ENCODE results near the gene ENPEP.
"Not testable (repeated sequence)": the region's sequence is repeated elsewhere in the genome, so short reads cannot be mapped to it uniquely, and the experiment has no call there.

The ENPEP gene

DNA sequence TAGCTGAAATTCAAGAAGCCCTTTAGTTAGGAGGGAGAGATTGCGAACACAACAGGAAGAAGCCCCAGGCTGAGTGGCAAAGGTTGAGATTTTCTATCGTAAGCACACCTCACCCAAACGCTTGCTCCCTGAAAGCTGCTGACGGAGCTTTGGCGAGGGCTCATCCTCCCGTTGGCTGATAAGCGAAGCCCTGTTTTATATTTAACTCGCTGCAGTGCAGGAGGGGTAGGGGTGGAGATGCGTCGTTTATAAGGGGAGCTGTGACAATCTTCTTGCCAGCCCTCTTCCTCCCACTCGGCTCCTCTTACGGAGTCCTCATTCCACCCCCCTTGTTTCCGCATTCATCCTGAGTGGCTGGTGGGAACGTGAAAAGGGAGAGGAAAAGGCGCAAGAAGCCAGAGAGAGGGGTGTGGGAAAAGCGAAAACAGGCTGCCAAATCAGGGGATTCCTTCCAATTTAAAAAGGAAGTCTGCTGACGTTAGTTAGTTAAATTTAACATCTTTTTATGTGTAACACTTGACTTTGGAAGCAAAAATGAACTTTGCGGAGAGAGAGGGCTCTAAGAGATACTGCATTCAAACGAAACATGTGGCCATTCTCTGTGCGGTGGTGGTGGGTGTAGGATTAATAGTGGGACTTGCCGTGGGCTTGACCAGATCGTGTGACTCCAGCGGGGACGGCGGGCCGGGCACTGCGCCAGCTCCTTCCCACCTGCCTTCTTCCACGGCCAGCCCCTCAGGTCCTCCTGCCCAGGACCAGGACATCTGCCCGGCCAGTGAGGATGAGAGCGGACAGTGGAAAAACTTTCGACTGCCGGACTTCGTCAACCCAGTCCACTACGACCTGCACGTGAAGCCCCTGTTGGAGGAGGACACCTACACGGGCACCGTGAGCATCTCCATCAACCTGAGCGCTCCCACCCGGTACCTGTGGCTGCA lies at the start of gene ENPEP:
TSS of gene ENPEP (plus strand) at position 275 of the 938 bp plus-strand sequence. CDS start at position 535, 260 bp downstream.
- in situ Hi-C loops (cut with MboI; ENCODE audit: low sequenced_read_pairs), result no loop called here

GRCh38 chr4:110431805-110432204 lies 44.1 kb upstream of the ENPEP start:
- in situ Hi-C loops (cut with MboI; ENCODE audit: low sequenced_read_pairs), result not testable (repeated sequence)

DNA sequence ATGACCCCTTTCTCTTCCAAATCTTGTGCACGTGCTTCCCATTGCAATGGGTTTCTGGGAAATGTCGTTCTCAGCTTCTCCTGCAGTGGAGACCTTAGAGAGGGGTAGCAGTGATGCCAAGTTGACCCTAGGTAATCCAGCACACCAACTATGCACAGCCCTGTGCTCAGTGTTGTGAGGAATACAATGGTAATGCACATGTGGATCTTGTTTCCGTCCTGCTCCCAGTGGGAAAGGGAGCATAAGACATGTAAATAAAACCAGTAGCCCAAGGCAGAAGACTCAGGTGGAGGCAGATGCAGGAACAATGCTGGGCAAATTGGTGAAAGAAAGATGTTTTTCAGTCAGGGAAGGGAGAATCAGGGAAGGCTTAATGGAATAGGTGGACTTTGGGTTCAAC lies 38.7 kb upstream of the ENPEP start:
- in situ Hi-C loops (cut with MboI; ENCODE audit: low sequenced_read_pairs), result not testable (repeated sequence)

DNA sequence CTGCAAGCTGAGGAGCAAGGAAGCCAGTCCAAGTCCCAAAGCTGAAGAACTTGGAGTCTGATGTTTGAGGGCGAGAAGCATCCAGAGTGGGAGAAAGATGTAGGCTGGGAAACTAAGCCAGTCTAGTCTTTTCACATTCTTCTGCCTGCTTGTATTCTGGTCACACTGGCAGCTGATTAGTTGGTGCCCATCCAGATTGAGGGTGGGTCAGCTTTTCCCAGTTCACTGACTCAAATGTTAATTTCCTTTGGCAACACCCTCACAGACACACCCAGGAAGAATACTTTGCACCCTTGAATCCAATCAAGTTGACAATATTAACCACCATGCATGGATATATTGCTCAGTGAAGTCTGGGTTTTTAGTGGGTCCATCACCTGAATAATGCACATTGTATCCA lies 36.7 kb upstream of the ENPEP start:
- in situ Hi-C loops (cut with MboI; ENCODE audit: low sequenced_read_pairs), result not testable (repeated sequence)

GRCh38 chr4:110442309-110442708 lies 33.6 kb upstream of the ENPEP start:
- in situ Hi-C loops (cut with MboI; ENCODE audit: low sequenced_read_pairs), result no loop called here

GRCh38 chr4:110442788-110443187 lies 33.2 kb upstream of the ENPEP start:
- in situ Hi-C loops (cut with MboI; ENCODE audit: low sequenced_read_pairs), result no loop called here

- in situ Hi-C loops (cut with MboI; ENCODE audit: low sequenced_read_pairs), result no loop called here
Measured at GRCh38 chr4:110449947-110450346, 26.0 kb upstream of the ENPEP start.

DNA sequence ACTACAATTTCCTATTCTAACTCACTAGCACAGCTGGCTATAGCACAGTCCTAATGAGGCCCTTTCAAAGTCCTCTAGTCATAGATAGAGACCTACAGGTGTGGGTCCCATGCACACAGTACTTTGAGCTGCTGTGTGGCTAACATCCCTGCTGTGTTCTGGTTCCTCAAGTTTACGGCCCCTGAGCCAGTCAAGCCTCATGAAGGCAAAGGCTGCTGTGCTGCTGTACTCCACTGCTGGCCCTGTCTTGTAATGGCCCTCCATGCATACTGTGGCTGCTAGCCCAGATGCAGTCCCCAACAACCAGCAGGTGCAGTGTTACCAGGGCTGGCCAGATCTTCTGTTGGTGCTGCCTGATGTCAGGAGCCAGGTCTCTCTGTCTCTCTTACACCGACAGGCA lies 23.4 kb upstream of the ENPEP start:
- in situ Hi-C loops (cut with MboI; ENCODE audit: low sequenced_read_pairs), result no loop called here

- in situ Hi-C loops (cut with MboI; ENCODE audit: low sequenced_read_pairs), result no loop called here
Measured at GRCh38 chr4:110454441-110454840, 21.5 kb upstream of the ENPEP start.

DNA sequence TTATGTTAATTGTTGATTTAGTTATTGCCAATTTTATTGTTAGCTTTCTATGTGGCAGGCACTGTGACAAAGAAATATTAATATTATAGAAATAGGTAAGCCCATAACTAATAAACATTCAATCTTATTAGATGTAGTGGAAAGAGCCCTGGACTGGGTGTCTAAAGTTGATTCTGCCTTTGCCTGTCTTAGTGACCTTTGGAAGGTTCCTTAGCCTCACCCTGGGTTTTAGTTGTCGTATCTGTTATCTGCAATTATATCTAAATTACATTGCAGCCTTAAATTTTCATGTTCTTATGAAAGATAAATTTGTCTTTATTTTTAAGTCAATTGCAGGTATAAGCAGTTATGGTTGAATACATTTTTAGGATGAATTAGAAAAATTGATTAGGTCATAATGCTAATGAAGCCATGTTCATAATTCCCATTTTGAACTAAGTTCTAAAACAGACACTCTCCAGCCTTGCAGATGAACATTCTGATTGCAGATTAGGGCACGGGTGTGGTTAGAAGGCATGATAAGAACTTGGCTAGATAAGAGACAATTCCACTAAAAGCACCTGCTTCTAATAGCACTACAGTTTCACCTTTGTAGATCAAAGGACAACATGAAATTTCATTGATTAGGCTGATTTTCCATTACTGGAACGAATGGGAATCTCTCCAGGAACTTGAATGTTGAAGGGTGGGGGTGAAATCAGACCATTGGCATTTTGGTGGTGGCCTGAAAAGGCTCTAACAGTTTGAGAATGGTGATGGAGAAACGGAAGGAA lies 17.3 kb upstream of the ENPEP start:
- in situ Hi-C loops (cut with MboI; ENCODE audit: low sequenced_read_pairs), result no loop called here

GRCh38 chr4:110460074-110460746 lies 15.7 kb upstream of the ENPEP start:
- in situ Hi-C loops (cut with MboI; ENCODE audit: low sequenced_read_pairs), result no loop called here

GRCh38 chr4:110467400-110467799 lies 8.6 kb upstream of the ENPEP start:
- in situ Hi-C loops (cut with MboI; ENCODE audit: low sequenced_read_pairs), result no loop called here

DNA sequence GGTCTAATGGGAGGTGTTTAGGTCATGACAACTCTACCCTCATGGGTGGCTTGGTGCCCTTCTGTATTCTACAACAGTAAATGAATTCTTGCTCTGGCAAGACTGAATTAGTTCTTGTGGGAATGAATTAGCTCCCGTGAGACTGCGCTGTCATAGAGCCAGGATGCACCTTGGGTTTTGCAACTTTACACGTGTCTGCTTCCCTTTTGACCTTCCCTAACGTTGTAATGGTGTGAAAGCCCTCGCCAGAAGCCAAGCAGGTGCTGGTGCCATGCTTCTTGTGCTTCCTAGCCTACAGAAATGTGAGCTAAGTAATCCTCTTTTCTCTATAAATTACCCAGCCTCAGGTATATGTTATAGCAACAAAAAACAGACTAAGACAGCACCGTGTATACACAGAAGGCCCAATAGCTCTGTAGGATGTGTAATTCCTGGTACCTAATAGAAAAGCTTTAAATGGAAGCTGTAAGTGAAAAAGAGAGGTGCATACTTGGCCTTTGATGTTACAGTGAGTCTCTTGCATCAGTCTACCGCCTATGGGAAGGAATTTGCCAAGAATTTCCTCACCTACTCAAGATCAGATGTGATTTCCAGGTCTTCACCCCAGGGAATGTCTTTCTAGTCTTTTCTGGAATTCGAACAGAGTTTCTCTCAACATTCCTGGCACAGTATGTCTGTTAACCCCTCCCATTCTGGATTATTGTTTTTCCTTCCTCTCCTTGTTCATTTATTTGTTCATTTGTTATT lies 3.2 kb upstream of the ENPEP start:
- in situ Hi-C loops (cut with MboI; ENCODE audit: low sequenced_read_pairs), result no loop called here

GRCh38 chr4:110474481-110474880 lies 1.5 kb upstream of the ENPEP start:
- in situ Hi-C loops (cut with MboI; ENCODE audit: low sequenced_read_pairs), result no loop called here

DNA sequence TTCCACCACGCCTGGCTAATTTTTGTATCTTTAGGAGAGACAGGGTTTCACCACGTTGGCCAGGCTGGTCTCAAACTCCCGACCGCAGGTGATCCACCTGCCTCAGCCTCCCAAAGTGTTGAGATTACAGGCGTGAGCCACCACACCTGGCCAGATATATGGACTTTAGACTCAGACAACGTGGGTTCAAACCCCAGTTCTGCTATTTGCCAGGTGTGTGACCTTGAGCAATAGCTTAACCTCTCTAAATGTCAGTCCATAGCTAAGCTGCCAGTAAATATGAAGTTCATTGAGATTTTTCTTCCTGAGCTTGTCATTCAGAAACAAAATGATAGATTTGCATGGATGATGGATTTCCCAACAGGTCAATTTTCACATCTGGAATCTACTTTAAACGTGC lies 875 bp upstream of the ENPEP start:
- in situ Hi-C loops (cut with MboI; ENCODE audit: low sequenced_read_pairs), result not testable (repeated sequence)

DNA sequence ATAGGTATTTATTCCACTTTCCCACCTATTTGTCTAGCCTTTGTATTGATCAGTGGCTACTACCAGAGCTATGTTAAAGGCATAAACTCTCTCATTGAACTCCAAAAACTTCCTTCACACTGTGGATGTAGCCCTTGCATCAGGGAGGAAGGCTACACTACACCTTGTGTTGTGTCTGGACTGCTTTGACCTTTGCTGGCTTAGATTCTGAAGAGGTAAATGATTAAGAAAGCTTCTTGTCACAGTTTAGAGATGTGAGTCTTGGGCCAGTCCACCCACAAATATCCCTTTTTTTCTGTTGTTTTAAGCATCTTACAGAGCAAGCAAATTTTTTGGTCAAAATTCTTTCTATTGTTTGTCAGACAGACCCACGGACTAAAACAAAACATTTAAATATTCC lies 1.9 kb downstream of the ENPEP start:
- in situ Hi-C loops (cut with MboI; ENCODE audit: low sequenced_read_pairs), result no loop called here

DNA sequence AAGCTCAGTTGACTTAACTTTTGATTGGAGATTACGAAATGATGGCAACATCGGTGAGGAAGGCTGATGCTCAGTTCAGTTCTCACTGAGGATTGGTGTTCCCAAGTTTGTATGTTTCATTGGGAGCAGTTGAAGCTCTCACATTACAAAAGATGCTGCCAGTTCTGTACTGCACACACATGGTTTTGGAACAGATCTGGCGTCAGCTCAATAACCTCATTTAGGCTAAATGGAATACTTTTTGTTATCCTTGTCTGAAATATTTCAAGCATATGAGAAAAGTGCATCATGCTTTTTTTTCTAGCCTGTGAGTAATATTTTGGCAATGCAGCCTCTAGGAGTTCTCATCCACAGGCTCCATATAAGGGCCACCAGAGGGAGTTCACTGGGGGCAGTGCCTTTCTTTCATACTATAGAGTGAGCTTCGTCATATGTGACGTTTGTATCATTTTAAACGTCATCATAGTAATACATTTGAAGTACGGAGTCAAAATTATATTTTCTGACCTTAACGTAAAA lies 4.1 kb downstream of the ENPEP start:
- in situ Hi-C loops (cut with MboI; ENCODE audit: low sequenced_read_pairs), result no loop called here

DNA sequence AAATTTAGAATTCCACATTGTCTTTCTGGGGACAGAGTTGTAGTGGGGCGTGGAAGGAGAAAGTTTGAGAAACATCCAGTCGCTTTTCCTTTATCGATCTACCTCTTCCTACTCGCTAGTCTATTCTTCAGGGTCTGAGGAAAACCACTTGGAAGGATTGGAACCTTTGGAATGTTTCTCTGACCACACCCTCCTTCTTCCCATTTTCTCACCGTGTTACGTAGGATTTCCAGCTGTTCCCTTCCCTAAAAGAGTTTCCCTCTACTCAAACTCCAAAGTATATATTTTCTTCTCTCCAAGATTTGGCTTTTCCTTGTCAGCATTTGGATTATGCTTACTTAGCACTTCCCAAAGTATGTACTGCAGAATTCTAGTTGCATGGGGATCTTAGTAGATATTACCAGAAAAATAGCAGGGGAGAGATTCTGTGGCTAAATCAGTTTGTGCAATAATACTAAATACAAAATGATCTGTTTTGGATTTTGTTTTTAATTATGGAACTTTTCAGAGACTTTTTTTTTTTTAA lies 4.9 kb downstream of the ENPEP start:
- in situ Hi-C loops (cut with MboI; ENCODE audit: low sequenced_read_pairs), result no loop called here

DNA sequence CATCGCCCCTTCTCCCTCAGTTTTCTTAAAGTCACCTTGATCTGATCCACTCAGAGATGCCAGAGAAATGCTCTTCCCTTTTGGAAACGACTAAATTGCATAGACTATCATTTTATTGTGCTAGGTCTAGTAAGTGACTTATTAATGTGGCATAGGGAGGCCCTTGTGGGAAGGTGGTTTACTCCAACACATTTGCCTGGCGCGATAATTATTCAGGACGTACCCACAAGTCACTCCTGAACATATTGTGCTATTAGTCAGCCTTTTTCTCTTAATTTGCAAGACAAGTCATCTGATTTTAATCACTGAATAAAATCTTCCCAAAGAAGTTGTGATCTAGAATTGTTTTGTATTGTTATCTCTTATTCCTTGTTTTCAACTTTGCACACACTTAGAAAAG lies 7.6 kb downstream of the ENPEP start:
- in situ Hi-C loops (cut with MboI; ENCODE audit: low sequenced_read_pairs), result no loop called here

- in situ Hi-C loops (cut with MboI; ENCODE audit: low sequenced_read_pairs), result no loop called here
Measured at GRCh38 chr4:110484029-110484428, 8.1 kb downstream of the ENPEP start.

Measured in HL-60/S4 treated with retinoic acid at 250 ng/mL for 4 days and 3 days (cell line).